GM10248 (cell line): ENCODE measurements around the gene KCNN4.
"Not testable (repeated sequence)": the region's sequence is repeated elsewhere in the genome, so short reads cannot be mapped to it uniquely, and the experiment has no call there.

ENCODE experiments used
- CTCF ChIA-PET: fragments of 300-600 bp; sonication (Branson Sonifier 250); formaldehyde crosslinking; extraction: SDS; loops from one replicate; lab custom pipeline; 2021; ENCODE audit warnings: antibody characterized with exemption; lab: Yijun Ruan, JAX
- POLR2A ChIA-PET: fragments of 350-650 bp; sonication (Branson Sonifier 250); formaldehyde crosslinking; extraction: SDS; loops from one replicate; lab custom pipeline; 2020; ENCODE audit warnings: antibody characterized with exemption; lab: Yijun Ruan, JAX
- DNase-seq: peaks from one replicate; pipeline ENCODE4 v3.0.0; 2012; ENCODE audit errors: extremely low spot score
- CTCF ChIP-seq: IDR thresholded peaks from 2 replicates; pipeline ENCODE4 v1.5.1; 2012; ENCODE audit warnings: mild to moderate bottlenecking, low read depth; ENCODE audit errors: extremely low read depth, missing control alignments, control extremely low read depth

Gene KCNN4

GRCh38 chr19:43777163-43777695 is 3.5 kb downstream of the KCNN4 start:
- TF ChIP-seq CTCF, result no peak
- POLR2A ChIA-PET, result interaction anchor here (0.6 to 2.2 kb wide), 2 partner anchors 10 to 1260 kb away, joined by 3 to 6 read pairs; no protein-coding TSS in a partner anchor
- DNase-seq, result peak; percentile 40

GRCh38 chr19:43776286-43776685 is 4.5 kb downstream of the KCNN4 start:
- ChIA-PET POLR2A (no interaction called here), CTCF (interaction anchor here (1.2 to 9.6 kb wide), 3 partner anchors 15 to 33 kb away, joined by 6 to 234 read pairs (median 53); partner anchors contain the start of gene SMG9)
- no peak for TF ChIP-seq CTCF
- DNase-seq, result peak; percentile 45

More at GRCh38 chr19:43777163-43777695, 3.5 kb downstream of the KCNN4 start:
- CTCF ChIA-PET, result interaction anchor here (1.2 to 9.6 kb wide), 3 partner anchors 16 to 222 kb away, joined by 3 to 234 read pairs (median 53); partner anchors contain the start of gene SMG9

DNA sequence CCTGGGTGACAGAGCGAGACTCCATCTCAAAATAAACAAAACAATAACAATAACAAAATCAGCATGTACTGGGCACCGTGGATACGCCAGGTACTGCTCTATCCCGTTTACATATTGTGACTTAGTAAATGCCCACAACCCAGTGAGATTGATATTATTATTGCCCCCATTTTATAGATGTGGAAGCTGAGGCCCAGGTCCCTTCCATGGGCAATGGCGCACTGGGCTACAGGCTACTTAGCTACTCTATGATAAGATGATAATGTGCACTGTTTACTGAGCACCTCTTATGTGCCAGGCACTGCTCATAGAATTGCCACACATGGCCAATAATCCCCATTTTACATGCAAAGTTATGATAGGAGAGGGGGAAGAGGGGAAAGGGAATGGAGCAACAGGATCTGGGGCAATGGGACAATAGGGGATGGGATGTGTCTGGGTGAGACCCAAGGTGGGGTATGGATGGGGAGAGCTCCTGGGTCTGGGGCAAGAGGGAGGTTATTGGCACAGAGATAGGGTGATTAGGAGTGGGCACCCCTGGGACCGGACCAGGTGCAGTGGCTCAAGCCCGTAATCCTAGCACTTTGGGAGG is 5.4 kb downstream of the KCNN4 start:
- no peak for DNase-seq
- CTCF ChIA-PET, result interaction anchor here (1.1 to 9.6 kb wide), 4 partner anchors 10 to 34 kb away, joined by 4 to 234 read pairs (median 30); partner anchors contain the start of gene SMG9
- POLR2A ChIA-PET, result no interaction called here
- no peak for TF ChIP-seq CTCF

GRCh38 chr19:43774940-43775258 is 5.9 kb downstream of the KCNN4 start:
- DNase-seq, POLR2A ChIA-PET: not testable (repeated sequence)
- CTCF ChIA-PET, result interaction anchor here (1.1 to 9.6 kb wide), 3 partner anchors 10 to 29 kb away, joined by 4 to 234 read pairs (median 53); partner anchors contain the start of gene SMG9

DNA sequence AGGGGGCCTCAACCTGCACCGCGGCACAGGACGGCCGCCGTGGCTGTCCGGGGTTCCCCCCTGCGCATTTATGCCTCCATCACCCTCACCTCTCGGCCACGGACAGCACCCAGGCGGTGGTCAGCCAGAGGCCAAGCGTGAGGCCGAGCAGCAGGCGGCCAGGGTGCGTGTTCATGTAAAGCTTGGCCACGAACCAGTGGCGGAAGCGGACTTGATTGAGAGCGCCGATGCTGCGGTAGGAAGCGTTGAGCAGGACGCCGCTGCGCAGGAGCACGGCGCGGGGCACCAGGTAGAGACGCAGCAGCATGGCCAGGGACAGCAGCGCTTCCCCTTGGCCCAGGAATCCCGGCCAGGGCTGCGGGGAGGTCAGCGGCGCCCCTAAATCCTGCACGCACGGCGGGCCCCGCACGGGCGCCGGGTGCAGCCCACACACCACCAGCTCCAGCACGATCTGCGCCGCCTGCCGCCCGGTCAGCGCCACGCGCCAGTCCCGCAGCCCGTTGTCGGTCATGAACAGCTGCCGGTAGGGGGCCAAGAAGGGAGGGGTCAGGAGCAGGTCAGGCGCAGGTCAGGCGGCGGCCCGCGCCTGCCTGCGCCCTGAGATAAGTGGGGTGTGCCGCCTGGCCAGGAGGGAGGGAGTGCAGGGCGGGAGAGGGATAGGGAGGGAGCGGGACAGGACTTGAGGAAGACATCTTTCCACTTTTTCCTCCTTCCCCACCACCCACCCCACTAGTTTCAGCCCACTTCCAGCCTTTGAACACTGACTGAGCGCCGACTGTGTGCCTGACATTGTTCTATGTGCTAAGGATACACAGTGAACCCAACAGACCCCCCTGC is 6.5 kb downstream of the KCNN4 start:
- no peak for DNase-seq
- CTCF ChIA-PET, result interaction anchor here (1.1 to 9.6 kb wide), 3 partner anchors 11 to 29 kb away, joined by 4 to 234 read pairs (median 53); partner anchors contain the start of gene SMG9
- TF ChIP-seq CTCF, result no peak
- POLR2A ChIA-PET, result no interaction called here

DNA sequence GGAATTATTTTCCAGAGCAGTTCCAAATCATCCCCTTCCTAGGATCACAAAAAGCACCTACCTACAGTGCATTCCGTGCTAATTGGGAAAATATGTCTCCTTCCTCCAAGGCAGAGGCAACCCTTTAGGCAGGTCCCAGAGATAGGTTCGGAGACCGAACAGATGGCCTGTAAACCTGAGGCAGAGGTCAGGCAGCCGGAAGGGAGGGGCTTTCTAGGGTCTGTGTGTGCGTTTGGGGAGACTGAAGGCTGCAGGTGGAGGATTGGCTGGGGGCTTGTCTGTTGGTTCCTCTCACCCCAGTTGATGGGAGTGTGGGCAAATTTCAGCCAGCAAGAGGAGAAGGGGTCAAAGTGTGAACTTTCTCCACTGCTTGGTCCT is 7.1 kb downstream of the KCNN4 start:
- CTCF ChIA-PET, result interaction anchor here (9.6 kb wide), 1 partner anchor 12 kb away, joined by 234 read pairs; the partner anchor contains the start of gene SMG9
- DNase-seq, result no peak
- TF ChIP-seq CTCF, result no peak
- POLR2A ChIA-PET, result no interaction called here
